Muscle of back (tissue), 11 donors: Measurements from ENCODE around the gene KANSL1L. TPM values are rescaled to one million over a fixed set of nuclear protein-coding genes. Genes with fewer than 3 reads are reported as not detected.
"Not testable (repeated sequence)": the region's sequence is repeated elsewhere in the genome, so short reads cannot be mapped to it uniquely, and the experiment has no call there.

Source experiments
- DNase-seq, 3 donors: peaks; one replicate each; pipeline versions ENCODE4 v3.0.0 to v3.0.0-alpha.2; 2013
- polyA plus RNA-seq, 10 donors: library from polyadenylated mRNA; unstranded; fragments of 120-200 nt; gene quantifications; one replicate each; pipeline ENCODE4 v1.2.1, GENCODE V29; 2013; ENCODE audit not compliant: insufficient read length in 10 of 10

KANSL1L gene
- polyA plus RNA-seq, 10 donors = 13.0 to 25.2 (median 18.8) TPM

- DNase-seq = no peak
Observed at GRCh38 chr2:210180477-210180876, 9.3 kb upstream of the KANSL1L start.

- no peak for DNase-seq
Observed at GRCh38 chr2:210179351-210179990, 8.3 kb upstream of the KANSL1L start.

- DNase-seq = no peak
Observed at GRCh38 chr2:210177769-210178168, 6.6 kb upstream of the KANSL1L start.

- DNase-seq = not testable (repeated sequence)
Observed at GRCh38 chr2:210177115-210177514, 5.9 kb upstream of the KANSL1L start.

GRCh38 chr2:210174086-210174485, 2.9 kb upstream of the KANSL1L start:
- DNase-seq = no peak

- DNase-seq = peak in 1 of 3 donors; percentile 41
Observed at GRCh38 chr2:210172219-210172575, 988 bp upstream of the KANSL1L start.

GRCh38 chr2:210170446-210171303, 534 bp downstream of the KANSL1L start:
- peak; percentile 96 to 98 (median 96) for DNase-seq

- no peak for DNase-seq
Observed at GRCh38 chr2:210170196-210170445, 1.1 kb downstream of the KANSL1L start.

GRCh38 chr2:210169516-210170195, 1.6 kb downstream of the KANSL1L start:
- DNase-seq = peak in 2 of 3 donors; percentile 52 to 58

- DNase-seq = no peak
Observed at GRCh38 chr2:210167227-210167626, 4.0 kb downstream of the KANSL1L start.

- DNase-seq = no peak
Observed at GRCh38 chr2:210162466-210163124, 8.6 kb downstream of the KANSL1L start.

- no peak for DNase-seq
Observed at GRCh38 chr2:210159059-210159458, 12.2 kb downstream of the KANSL1L start.

GRCh38 chr2:210158236-210158635, 13.0 kb downstream of the KANSL1L start:
- DNase-seq = no peak

- no peak for DNase-seq
Observed at GRCh38 chr2:210157526-210157925, 13.7 kb downstream of the KANSL1L start.

GRCh38 chr2:210147614-210148013, 23.6 kb downstream of the KANSL1L start:
- DNase-seq = no peak

- no peak for DNase-seq
Observed at GRCh38 chr2:210132239-210132638, 39.0 kb downstream of the KANSL1L start.

- no peak for DNase-seq
Observed at GRCh38 chr2:210128961-210129360, 42.2 kb downstream of the KANSL1L start.

GRCh38 chr2:210113614-210114235, 57.5 kb downstream of the KANSL1L start:
- DNase-seq = no peak

GRCh38 chr2:210112871-210113270, 58.3 kb downstream of the KANSL1L start:
- no peak for DNase-seq

GRCh38 chr2:210099940-210100339, 71.3 kb downstream of the KANSL1L start:
- no peak for DNase-seq

- DNase-seq = no peak
Observed at GRCh38 chr2:210094787-210095186, 76.4 kb downstream of the KANSL1L start.

- DNase-seq = no peak
Observed at GRCh38 chr2:210092791-210093190, 78.4 kb downstream of the KANSL1L start.
